Activated CD8-positive, alpha-beta T cell treated with anti-CD3 and anti-CD28 coated beads, Interleukin-2, amount 10 ng/mL, durations not matched to agents 7 days and 5 days (primary cell): Measurements from ENCODE around the gene PORCN. TPM values are rescaled to one million over a fixed set of nuclear protein-coding genes. Genes with fewer than 3 reads are reported as not detected.
"Not testable (repeated sequence)": the region's sequence is repeated elsewhere in the genome, so short reads cannot be mapped to it uniquely, and the experiment has no call there.

Source experiments
- ATAC-seq: fragments of 150-1000 bp; cut with Tn5 transposase; one replicate; pipeline ENCODE4 v1.10.0; 2021; ENCODE audit warnings: moderate library complexity
- CTCF ChIA-PET: fragments of 350-600 bp; sonication (Branson Sonifier 250); formaldehyde crosslinking; loops from one replicate; lab custom pipeline; 2021; ENCODE audit warnings: antibody characterized with exemption; lab: Charles Lee
- POLR2A ChIA-PET: fragments of 350-600 bp; sonication (Branson Sonifier 250); formaldehyde crosslinking; loops from one replicate; lab custom pipeline; 2021; ENCODE audit warnings: antibody characterized with exemption; lab: Charles Lee
- DNase-seq: peaks from one replicate; pipeline ENCODE4 v3.0.0-alpha.2; 2020
- H3K27ac Mint-ChIP-seq: one replicate; pipeline ENCODE4 v1.8.0; 2021; ENCODE audit warnings: mild to moderate bottlenecking, mixed read lengths
- H3K27me3 Mint-ChIP-seq: one replicate; pipeline ENCODE4 v1.8.0; 2021; ENCODE audit warnings: low read depth, mixed read lengths
- H3K36me3 Mint-ChIP-seq: one replicate; pipeline ENCODE4 v1.8.0; 2021; ENCODE audit warnings: low read depth, mixed read lengths
- H3K4me1 Mint-ChIP-seq: one replicate; pipeline ENCODE4 v1.8.0; 2021; ENCODE audit warnings: low read depth, mixed read lengths
- H3K4me3 Mint-ChIP-seq: one replicate; pipeline ENCODE4 v1.8.0; 2021; ENCODE audit warnings: mild to moderate bottlenecking, mixed read lengths
- H3K9me3 Mint-ChIP-seq: one replicate; pipeline ENCODE4 v1.8.0; 2022; ENCODE audit warnings: mixed read lengths; ENCODE audit not compliant: insufficient read depth
- total RNA-seq, 2 experiments: library from RNA; stranded (reverse); gene quantifications; one replicate each; pipeline ENCODE4 v1.2.3, GENCODE V29; 2021

The PORCN gene
- total RNA-seq, 2 experiments from 2014 or later, result 19.4 to 22.7 TPM

DNA sequence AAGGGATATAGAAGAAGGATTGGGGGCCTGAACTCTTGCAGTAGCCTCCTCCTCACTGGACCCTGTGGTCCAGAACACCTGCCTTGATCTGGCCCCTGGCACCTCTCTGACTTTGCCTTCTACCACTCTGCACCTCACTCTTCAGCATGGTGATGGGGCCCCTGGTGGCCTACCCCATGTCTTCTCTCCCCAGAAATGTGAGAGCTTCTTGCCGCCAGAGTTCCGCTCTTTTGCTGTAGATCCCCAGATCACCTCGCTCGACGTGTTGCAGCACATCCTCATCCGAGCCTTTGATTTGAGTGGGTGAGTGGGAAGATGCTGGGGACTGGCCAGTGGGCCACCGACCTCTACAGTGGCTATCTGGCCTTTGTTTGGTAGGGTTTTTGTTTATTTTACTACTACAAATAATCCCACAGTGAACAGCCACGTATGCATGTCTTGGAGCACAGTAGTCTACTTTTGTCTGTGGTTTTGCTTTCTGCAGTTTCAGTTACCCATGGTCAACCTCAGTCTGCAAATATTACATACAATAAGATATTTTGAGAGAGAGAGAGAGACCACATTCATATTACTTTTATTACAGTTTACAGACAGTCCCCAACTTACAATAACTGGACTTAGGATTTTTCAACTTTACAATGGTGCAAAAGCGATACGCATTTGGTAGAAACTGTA lies 32.5 kb downstream of the PORCN start:
- ATAC-seq (no peak), DNase-seq (no peak)
- no peaks in the 10 kb centered on the region for H3K9me3 Mint-ChIP-seq
- POLR2A ChIA-PET, result interaction anchor here (0.6 to 4.3 kb wide), 3 partner anchors 20 to 68 kb away, joined by 3 to 20 read pairs (median 7); partner anchors contain the start of gene EBP
- peaks cover 25% of the 10 kb centered on the region for H3K36me3 Mint-ChIP-seq
- peak overlapping the region; percentile 87 for H3K4me3 Mint-ChIP-seq
- H3K27me3 Mint-ChIP-seq, result no peaks in the 10 kb centered on the region
- peaks cover 24% of the 10 kb centered on the region for H3K4me1 Mint-ChIP-seq
- H3K27ac Mint-ChIP-seq, result peak overlapping the region; percentile 99
- CTCF ChIA-PET, result interaction anchor here (1.3 to 3.1 kb wide), 3 partner anchors 10 to 67 kb away, joined by 3 to 21 read pairs (median 8); partner anchors contain the start of genes FTSJ1 and RBM3

DNA sequence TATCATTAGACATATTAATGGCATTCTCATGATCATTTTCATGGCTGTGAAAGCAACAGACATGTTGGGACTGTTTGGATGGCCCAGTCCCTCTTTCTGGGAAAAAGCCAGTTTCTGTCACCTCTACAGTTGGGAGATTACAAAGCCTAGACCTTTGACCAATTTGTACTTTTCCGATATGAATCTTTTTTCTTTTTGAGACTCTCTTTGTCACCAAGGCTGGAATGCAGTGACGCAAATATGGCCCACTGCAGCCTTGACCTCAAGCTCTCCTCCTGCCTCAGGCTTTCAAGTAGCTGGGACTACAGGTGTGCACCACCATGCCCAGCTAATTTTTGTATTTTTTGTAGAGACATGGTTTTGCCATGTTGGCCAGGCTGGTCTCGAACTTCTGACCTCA lies 40.1 kb downstream of the PORCN start:
- Mint-ChIP-seq H3K27ac (no peak overlapping the region), H3K36me3 (peaks cover 27% of the 10 kb centered on the region), H3K4me3 (no peak overlapping the region), H3K9me3 (no peaks in the 10 kb centered on the region), H3K4me1 (peaks cover under 1% of the 10 kb centered on the region), H3K27me3 (no peaks in the 10 kb centered on the region)
- DNase-seq (no peak), ATAC-seq (no peak)
- CTCF ChIA-PET, result no interaction called here
- POLR2A ChIA-PET, result interaction anchor here (0.6 to 1.1 kb wide), 2 partner anchors 9 to 86 kb away, joined by 3 to 4 read pairs; partner anchors contain the start of gene TBC1D25

DNA sequence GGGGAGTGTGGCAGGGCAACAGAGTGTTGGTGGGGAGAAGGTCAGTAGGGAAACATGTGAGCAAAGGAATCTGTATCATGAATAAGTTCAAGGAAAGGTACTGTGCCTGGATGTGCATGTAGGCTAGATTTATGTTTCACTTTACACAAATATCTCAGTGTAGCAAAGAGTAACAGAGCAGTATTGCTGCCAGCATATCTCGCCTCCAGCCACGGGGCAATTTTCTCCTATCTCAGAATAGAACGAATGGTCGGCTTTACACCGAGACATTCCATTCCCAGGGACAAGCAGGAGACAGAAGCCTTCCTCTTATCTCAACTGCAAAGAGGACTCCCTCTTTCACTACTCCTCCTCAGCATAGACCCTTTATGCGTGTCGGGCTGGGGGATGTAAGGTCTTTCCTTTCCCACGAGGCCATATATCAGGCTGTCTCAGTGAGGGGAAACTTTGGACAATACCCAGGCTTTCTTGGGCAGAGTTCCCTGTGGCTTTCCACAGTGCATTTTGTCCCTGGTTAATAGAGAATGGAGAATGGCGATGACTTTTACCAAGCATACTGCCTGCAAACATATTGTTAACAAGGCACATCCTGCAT lies 47.0 kb downstream of the PORCN start:
- DNase-seq, H3K27me3 Mint-ChIP-seq, CTCF ChIA-PET, POLR2A ChIA-PET, H3K4me3 Mint-ChIP-seq, ATAC-seq, H3K4me1 Mint-ChIP-seq, H3K27ac Mint-ChIP-seq, H3K9me3 Mint-ChIP-seq: not testable (repeated sequence)
- H3K36me3 Mint-ChIP-seq, result peaks cover 35% of the 10 kb centered on the region

- no peak for ATAC-seq
- H3K9me3 Mint-ChIP-seq, result no peaks in the 10 kb centered on the region
- no peak overlapping the region for H3K4me3 Mint-ChIP-seq
- peaks cover 34% of the 10 kb centered on the region for H3K36me3 Mint-ChIP-seq
- POLR2A ChIA-PET, result interaction anchor here (0.7 kb wide), 1 partner anchor 54 kb away, joined by 3 read pairs; no protein-coding TSS in a partner anchor
- no peaks in the 10 kb centered on the region for H3K27me3 Mint-ChIP-seq
- CTCF ChIA-PET, result no interaction called here
- no peak for DNase-seq
- H3K27ac Mint-ChIP-seq, result no peak overlapping the region
- H3K4me1 Mint-ChIP-seq, result no peaks in the 10 kb centered on the region
Measured at GRCh38 chrX:48558271-48558670, 49.5 kb downstream of the PORCN start.

GRCh38 chrX:48559636-48560035 lies 50.8 kb downstream of the PORCN start:
- H3K36me3 Mint-ChIP-seq, result peaks cover 36% of the 10 kb centered on the region
- ChIA-PET POLR2A (interaction anchor here (0.9 kb wide), 1 partner anchor 15 kb away, joined by 3 read pairs; the partner anchor contains the start of gene RBM3), CTCF (no interaction called here)
- DNase-seq (no peak), ATAC-seq (no peak)
- no peak overlapping the region for H3K4me3 Mint-ChIP-seq
- no peaks in the 10 kb centered on the region for H3K9me3 Mint-ChIP-seq
- no peaks in the 10 kb centered on the region for H3K27me3 Mint-ChIP-seq
- H3K4me1 Mint-ChIP-seq, result no peaks in the 10 kb centered on the region
- H3K27ac Mint-ChIP-seq, result no peak overlapping the region

GRCh38 chrX:48560056-48560455 lies 51.3 kb downstream of the PORCN start:
- DNase-seq, result no peak
- POLR2A ChIA-PET, result interaction anchor here (0.9 kb wide), 1 partner anchor 14 kb away, joined by 3 read pairs; the partner anchor contains the start of gene RBM3
- Mint-ChIP-seq H3K4me1 (no peaks in the 10 kb centered on the region), H3K27ac (no peak overlapping the region), H3K36me3 (peaks cover 32% of the 10 kb centered on the region), H3K27me3 (no peaks in the 10 kb centered on the region), H3K4me3 (no peak overlapping the region), H3K9me3 (no peaks in the 10 kb centered on the region)
- CTCF ChIA-PET, result no interaction called here
- ATAC-seq, result no peak

DNA sequence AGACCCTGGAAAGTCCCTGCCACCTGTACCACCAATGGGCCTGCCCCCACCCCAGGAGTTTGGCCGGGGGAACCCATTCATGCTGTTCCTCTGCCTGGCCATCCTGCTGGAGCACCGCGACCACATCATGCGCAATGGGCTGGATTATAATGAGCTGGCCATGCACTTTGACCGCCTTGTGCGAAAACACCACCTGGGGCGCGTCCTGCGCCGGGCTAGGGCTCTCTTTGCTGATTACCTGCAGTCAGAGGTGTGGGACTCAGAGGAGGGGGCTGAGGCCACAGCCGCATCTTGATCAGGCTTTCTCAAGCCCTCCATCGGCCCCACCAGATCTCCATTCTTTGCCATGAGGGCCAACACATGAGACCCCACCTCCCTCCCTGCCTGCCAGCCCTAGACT lies 51.9 kb downstream of the PORCN start:
- peaks cover 27% of the 10 kb centered on the region for H3K36me3 Mint-ChIP-seq
- ATAC-seq (no peak), DNase-seq (no peak)
- no peaks in the 10 kb centered on the region for H3K9me3 Mint-ChIP-seq
- POLR2A ChIA-PET, result no interaction called here
- H3K4me1 Mint-ChIP-seq, result no peaks in the 10 kb centered on the region
- no peak overlapping the region for H3K4me3 Mint-ChIP-seq
- CTCF ChIA-PET, result no interaction called here
- no peaks in the 10 kb centered on the region for H3K27me3 Mint-ChIP-seq
- H3K27ac Mint-ChIP-seq, result no peak overlapping the region

GRCh38 chrX:48569958-48570357 lies 61.2 kb downstream of the PORCN start:
- ATAC-seq, result no peak
- Mint-ChIP-seq H3K9me3 (no peaks in the 10 kb centered on the region), H3K27ac (peak overlapping the region; percentile 43), H3K4me3 (no peak overlapping the region), H3K36me3 (peaks cover 5% of the 10 kb centered on the region), H3K4me1 (peaks cover 11% of the 10 kb centered on the region), H3K27me3 (no peaks in the 10 kb centered on the region)
- ChIA-PET POLR2A (no interaction called here), CTCF (interaction anchor here (1.5 kb wide), 2 partner anchors 78 to 96 kb away, joined by 3 to 5 read pairs; no protein-coding TSS in a partner anchor)
- DNase-seq, result peak; percentile 30

Other genes with a start within 250 kb of the PORCN start
- gene SSX3, start 152.3 kb upstream of the PORCN start, total RNA-seq, result not detected
- gene SSX4, start 125.5 kb upstream of the PORCN start, total RNA-seq, result not detected
- not detected for gene SSX4B, start 97.0 kb upstream of the PORCN start, total RNA-seq
- gene SLC38A5, start 38.7 kb upstream of the PORCN start, total RNA-seq, result 10 to 100 TPM; 86.0 to 88.0 TPM
- 10 to 100 TPM; 64.9 to 72.0 TPM for gene FTSJ1, start 32.8 kb upstream of the PORCN start, total RNA-seq
- 100 to 1,000 TPM; 338 to 344 TPM for gene EBP, start 12.8 kb downstream of the PORCN start, total RNA-seq
- 10 to 100 TPM; 16.2 to 16.7 TPM for gene TBC1D25, start 30.7 kb downstream of the PORCN start, total RNA-seq
- gene RBM3, start 65.5 kb downstream of the PORCN start, total RNA-seq, result 100 to 1,000 TPM; 266 to 278 TPM
- 10 to 100 TPM; 37.6 to 43.7 TPM for gene WDR13, start 88.5 kb downstream of the PORCN start, total RNA-seq
- gene WAS, start 174.8 kb downstream of the PORCN start, total RNA-seq, result 100 to 1,000 TPM; 134 to 164 TPM
- 10 to 100 TPM; 33.2 to 35.3 TPM for gene SUV39H1, start 187.7 kb downstream of the PORCN start, total RNA-seq